Immature natural killer cell (primary cell): Measurements from ENCODE around the gene CIBAR2. TPM values are rescaled to one million over a fixed set of nuclear protein-coding genes. Genes with fewer than 3 reads are reported as not detected.
"Not testable (repeated sequence)": the region's sequence is repeated elsewhere in the genome, so short reads cannot be mapped to it uniquely, and the experiment has no call there.

Experiments
- DNase-seq, 3 donors: peaks; one replicate each; pipeline ENCODE4 v3.0.0; 2022; ENCODE audit warnings: mixed read lengths in 1 of 3
- H3K27ac Mint-ChIP-seq, 6 donors: one replicate each; pipeline ENCODE4 v1.8.0; 2020; ENCODE audit warnings: mixed read lengths in 6 of 6, mild to moderate bottlenecking in 5 of 6, inconsistent platforms in 4 of 6, moderate library complexity in 3 of 6
- H3K27me3 Mint-ChIP-seq, 3 donors: one replicate each; pipeline ENCODE4 v1.8.0; 2020 to 2021; ENCODE audit warnings: low read depth in 3 of 3, mild to moderate bottlenecking in 3 of 3, mixed read lengths in 3 of 3, moderate library complexity in 3 of 3, inconsistent platforms in 1 of 3
- H3K36me3 Mint-ChIP-seq, 3 donors: one replicate each; pipeline ENCODE4 v1.8.0; 2020; ENCODE audit warnings: mixed read lengths in 3 of 3, inconsistent platforms in 2 of 3, mild to moderate bottlenecking in 2 of 3
- H3K4me1 Mint-ChIP-seq, 2 donors: one replicate each; pipeline ENCODE4 v1.8.0; 2020; ENCODE audit warnings: inconsistent platforms in 2 of 2, mild to moderate bottlenecking in 2 of 2, mixed read lengths in 2 of 2, moderate library complexity in 1 of 2
- H3K4me3 Mint-ChIP-seq, 5 donors: one replicate each; pipeline ENCODE4 v1.8.0; 2020; ENCODE audit warnings: mild to moderate bottlenecking in 5 of 5, mixed read lengths in 5 of 5, inconsistent platforms in 3 of 5, moderate library complexity in 3 of 5
- H3K9me3 Mint-ChIP-seq, 6 donors: one replicate each; pipeline ENCODE4 v1.8.0; 2020; ENCODE audit warnings: mild to moderate bottlenecking in 6 of 6, mixed read lengths in 6 of 6, inconsistent platforms in 4 of 6, moderate library complexity in 3 of 6
- polyA plus RNA-seq, 3 donors: library from polyadenylated mRNA; unstranded; fragments of 300-500 nt; fragmentation: Illumina TruSeq; gene quantifications; one replicate each; pipeline ENCODE4 v1.2.3, GENCODE V29; 2021

CIBAR2 gene
- polyA plus RNA-seq, 3 donors from 2014 or later, result 0.71 TPM; not detected in 2

DNA sequence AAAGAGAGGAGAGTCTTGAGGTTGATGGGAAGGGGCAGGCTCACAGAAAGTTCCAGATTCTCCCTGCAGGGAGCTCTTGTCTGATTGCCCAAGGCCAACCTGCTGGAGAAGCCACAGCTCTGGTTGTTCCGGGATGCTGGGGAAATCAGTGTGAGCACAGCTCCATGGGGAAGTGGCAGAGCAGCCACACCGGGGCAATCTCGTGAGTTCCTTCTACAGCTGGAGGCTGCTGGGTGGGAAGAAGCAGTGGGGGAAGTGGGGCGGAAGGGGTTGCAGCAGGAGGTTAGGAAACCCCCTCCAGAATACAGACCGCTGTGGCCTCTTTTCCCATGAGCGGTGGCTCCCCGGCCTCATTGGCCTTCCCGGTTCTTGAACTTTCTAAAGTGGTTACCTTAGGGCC, 50.7 kb downstream of the CIBAR2 start:
- Mint-ChIP-seq H3K4me3 (no peak overlapping the region), H3K4me1 (peaks cover 21 to 22% of the 10 kb centered on the region in 2 donors), H3K36me3 (peaks cover 8 to 21% (median 9%) of the 10 kb centered on the region in 3 donors), H3K9me3 (no peaks in the 10 kb centered on the region), H3K27ac (no peak overlapping the region), H3K27me3 (peaks cover 3 to 9% (median 8%) of the 10 kb centered on the region in 3 donors)
- peak in 1 of 3 donors; percentile 13 for DNase-seq

DNA sequence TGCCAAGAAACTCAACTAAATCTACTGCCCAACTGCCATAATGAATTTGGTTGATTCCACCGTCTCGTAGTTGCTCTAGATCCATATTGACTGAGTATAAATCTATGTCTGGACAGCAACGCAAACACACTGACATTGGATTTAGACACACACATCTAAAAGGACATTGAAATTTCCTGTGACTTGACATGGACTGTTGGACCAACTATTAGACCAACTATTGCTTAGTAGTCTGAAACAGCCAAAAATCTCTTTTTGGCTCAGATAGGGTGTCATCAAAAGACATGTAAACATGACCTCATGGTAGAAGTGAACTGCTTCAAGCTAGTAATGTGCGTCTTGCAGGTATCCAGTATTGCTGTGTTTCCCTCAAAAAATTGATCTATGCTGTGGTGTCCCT, 53.4 kb downstream of the CIBAR2 start:
- Mint-ChIP-seq H3K27me3 (peaks cover 10 to 20% (median 18%) of the 10 kb centered on the region in 3 donors), H3K4me1 (peaks cover 34 to 39% of the 10 kb centered on the region in 2 donors), H3K27ac (no peak overlapping the region), H3K9me3 (no peaks in the 10 kb centered on the region), H3K4me3 (no peak overlapping the region), H3K36me3 (peaks cover 4 to 7% (median 5%) of the 10 kb centered on the region in 3 donors)
- DNase-seq, result no peak

DNA sequence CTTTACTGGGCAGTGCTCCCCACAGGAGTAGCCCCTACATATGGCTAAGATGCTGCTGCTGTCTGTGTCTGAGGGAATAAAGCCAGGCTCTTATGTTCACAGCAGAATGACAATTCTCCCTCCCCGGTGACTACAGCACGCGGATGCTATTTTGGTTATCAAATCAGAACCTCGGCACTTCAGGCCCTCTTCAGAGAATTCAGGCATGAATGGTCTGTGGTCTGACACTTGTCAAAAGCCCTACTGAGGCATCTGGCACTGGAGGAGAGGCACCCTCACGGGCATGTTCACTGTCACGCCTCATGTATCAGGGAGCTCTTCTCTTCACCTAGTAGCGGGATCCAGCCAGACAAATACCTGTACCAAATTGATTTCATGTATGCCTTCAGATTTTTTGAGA, 54.3 kb downstream of the CIBAR2 start:
- Mint-ChIP-seq H3K9me3 (no peaks in the 10 kb centered on the region), H3K4me1 (peaks cover 34 to 39% of the 10 kb centered on the region in 2 donors), H3K4me3 (peak overlapping the region in 4 of 5 donors; percentile 41 to 70 (median 50)), H3K36me3 (peaks cover 4 to 7% (median 5%) of the 10 kb centered on the region in 3 donors), H3K27ac (peak overlapping the region in 2 of 6 donors; percentile 73 to 79), H3K27me3 (peaks cover 10 to 20% (median 18%) of the 10 kb centered on the region in 3 donors)
- DNase-seq, result no peak

DNA sequence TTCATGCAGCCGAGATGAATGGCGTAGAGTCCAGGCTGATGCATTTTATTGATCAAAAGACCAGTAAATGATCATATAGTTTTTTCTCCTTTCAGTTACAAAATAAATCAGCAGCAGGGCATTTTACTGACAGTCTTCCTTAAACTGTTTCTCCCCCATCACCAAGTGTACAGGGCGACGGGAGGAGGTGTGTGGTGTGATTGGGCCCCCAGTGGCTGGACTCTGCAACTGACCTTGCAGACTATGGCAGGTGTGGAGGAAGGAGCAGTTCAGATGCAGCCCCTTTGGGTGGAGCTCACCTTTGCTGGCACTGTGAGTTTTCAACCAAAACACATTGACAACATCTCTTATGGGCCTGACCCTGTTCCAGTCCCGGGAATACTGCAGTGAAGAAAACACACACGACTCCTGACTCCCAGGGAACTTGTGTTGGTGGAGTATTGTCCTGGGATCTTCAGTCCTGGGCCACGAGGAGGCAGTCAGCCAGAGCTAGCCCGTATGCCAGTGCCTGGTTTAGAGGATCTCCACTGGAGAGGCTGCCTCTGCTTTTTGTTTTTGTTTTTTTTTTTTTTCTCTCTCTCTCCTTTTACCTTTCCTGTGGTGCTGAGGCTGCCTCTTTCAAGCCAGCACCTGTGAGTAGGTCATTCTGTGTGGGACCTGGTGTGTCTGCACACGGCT, 54.9 kb downstream of the CIBAR2 start:
- Mint-ChIP-seq H3K9me3 (no peaks in the 10 kb centered on the region), H3K4me1 (peaks cover 34 to 39% of the 10 kb centered on the region in 2 donors), H3K36me3 (peaks cover 4 to 5% (median 4%) of the 10 kb centered on the region in 3 donors), H3K27ac (peak overlapping the region in 5 of 6 donors; percentile 45 to 93 (median 79)), H3K4me3 (peak overlapping the region; percentile 31 to 81 (median 73)), H3K27me3 (peaks cover 10 to 20% (median 15%) of the 10 kb centered on the region in 3 donors)
- peak in 1 of 3 donors; percentile 12 for DNase-seq

DNA sequence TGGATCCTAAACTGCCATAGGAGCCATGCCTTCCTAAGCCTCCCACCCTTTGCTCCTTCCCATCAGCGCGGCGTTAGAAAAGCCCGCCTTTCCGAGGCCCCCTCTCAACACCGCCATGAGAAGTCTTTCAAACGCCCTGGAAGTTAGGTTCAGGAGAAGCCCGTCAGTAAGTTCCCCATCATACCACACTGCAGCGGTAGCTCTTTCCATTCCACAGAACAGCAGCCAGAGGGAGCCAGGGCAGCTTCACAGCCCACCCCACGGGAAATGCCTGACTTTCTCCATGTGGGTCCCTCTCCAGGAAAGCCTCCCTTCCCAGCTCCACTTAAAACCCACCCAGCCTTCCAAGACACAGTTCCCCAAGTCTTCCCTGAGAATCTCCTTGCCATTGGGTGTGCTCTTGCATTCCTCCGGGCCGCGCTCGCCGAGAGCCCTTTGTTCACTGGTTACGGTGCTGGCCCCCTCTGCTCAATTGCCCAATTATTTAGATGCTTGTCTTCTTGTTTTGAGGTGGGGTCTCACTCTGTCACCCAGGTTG, 56.0 kb downstream of the CIBAR2 start:
- H3K4me3 Mint-ChIP-seq, result peak overlapping the region; percentile 31 to 81 (median 73)
- H3K4me1 Mint-ChIP-seq, result peaks cover 34 to 39% of the 10 kb centered on the region in 2 donors
- peak overlapping the region; percentile 76 to 96 (median 90) for H3K27ac Mint-ChIP-seq
- H3K27me3 Mint-ChIP-seq, result peaks cover 7 to 18% (median 17%) of the 10 kb centered on the region in 3 donors
- H3K9me3 Mint-ChIP-seq, result no peaks in the 10 kb centered on the region
- DNase-seq, result peak in 2 of 3 donors; percentile 5 to 14
- peaks cover 0 to 8% (median 0%) of the 10 kb centered on the region in 3 donors for H3K36me3 Mint-ChIP-seq

DNA sequence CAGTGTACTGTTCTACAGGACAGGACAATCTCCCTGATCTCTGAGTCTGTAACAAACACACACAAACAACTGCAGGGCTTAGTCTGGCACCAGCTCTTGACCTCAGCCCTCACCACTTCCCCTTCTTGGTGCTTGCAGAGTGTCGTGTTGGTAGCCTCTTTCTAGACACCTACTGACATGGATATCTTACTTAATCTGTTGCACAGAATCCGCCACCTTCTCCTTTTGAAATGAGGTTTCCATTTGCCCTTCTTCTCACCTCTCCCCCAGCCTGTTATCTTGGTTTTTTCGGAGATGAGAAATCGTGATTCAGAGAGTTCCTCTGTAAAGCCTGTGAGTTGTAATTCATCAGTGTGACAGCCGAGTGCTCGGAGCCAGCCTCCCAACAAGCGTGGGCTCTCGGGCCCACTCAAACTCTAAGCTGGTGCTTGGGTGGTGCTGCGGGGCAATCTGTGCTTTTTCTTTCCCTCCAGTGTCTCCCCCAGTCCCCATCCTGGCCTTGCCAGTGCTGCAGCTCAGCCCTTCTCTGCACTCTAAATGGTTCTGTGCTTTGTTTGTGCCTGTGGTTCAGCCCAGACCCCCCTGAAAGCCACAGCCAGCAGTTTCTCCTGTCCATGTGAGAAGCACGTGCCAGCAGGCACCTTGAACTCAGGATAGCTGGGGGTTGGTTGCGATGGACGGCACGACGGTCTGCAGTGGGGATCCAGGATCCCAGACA, 56.6 kb downstream of the CIBAR2 start:
- peaks cover 0 to 10% (median 0%) of the 10 kb centered on the region in 3 donors for H3K36me3 Mint-ChIP-seq
- DNase-seq, result peak; percentile 92 to 94 (median 93)
- H3K27me3 Mint-ChIP-seq, result peaks cover 7 to 19% (median 17%) of the 10 kb centered on the region in 3 donors
- peak overlapping the region; percentile 76 to 96 (median 90) for H3K27ac Mint-ChIP-seq
- H3K4me1 Mint-ChIP-seq, result peaks cover 34 to 39% of the 10 kb centered on the region in 2 donors
- no peaks in the 10 kb centered on the region for H3K9me3 Mint-ChIP-seq
- peak overlapping the region; percentile 31 to 81 (median 73) for H3K4me3 Mint-ChIP-seq

DNA sequence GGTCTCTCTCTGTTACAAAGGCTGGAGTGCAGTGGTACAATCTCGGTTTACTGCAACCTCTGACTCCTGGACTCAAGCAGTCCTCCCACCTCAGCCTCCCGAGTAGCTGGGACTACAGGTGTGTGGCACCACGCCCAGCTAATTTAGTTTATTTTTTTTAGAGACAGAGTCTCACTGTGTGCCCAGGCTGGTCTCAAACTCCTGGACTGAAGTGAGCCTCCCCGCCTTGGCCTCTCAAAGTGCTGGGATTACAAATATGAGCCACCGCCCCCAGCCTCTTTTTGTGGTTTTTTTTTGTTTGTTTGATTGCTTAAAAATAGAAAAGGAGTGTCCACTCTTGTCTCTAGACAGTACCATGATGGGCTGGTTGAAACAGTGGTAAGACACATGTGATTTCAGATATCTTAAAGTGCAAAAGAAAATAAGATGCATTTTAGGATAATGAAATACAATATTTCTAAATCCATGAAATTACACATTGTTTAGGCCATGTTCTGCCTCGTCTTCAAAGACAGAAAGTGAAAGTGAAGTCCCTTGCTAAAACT, 57.3 kb downstream of the CIBAR2 start:
- peak overlapping the region; percentile 76 to 96 (median 90) for H3K27ac Mint-ChIP-seq
- H3K9me3 Mint-ChIP-seq, result no peaks in the 10 kb centered on the region
- peaks cover 7 to 20% (median 17%) of the 10 kb centered on the region in 3 donors for H3K27me3 Mint-ChIP-seq
- H3K36me3 Mint-ChIP-seq, result peaks cover 0 to 10% (median 0%) of the 10 kb centered on the region in 3 donors
- peak overlapping the region; percentile 31 to 81 (median 73) for H3K4me3 Mint-ChIP-seq
- DNase-seq, result no peak
- peaks cover 34 to 39% of the 10 kb centered on the region in 2 donors for H3K4me1 Mint-ChIP-seq

DNA sequence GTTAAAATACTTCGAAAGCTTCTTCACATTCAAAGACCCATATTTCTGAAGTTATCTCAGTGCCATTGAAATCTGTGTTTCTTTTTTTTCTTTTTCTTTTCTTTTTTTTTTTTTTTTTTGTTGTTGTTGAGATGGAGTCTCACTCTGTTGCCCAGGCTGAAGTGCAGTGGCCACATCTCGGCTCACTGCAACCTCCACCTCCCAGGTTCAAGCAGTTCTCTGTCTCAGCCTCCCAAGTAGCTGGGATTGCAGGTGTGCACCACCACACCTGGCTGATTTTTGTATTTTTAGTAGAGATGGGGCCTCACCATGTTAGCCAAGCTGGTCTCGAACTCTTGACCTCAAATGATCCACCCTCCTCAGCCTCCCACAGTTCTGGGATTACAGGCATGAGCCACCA, 58.0 kb downstream of the CIBAR2 start:
- H3K4me3 Mint-ChIP-seq, DNase-seq, H3K9me3 Mint-ChIP-seq: not testable (repeated sequence)
- Mint-ChIP-seq H3K4me1 (peaks cover 34 to 39% of the 10 kb centered on the region in 2 donors), H3K27me3 (peaks cover 7 to 17% (median 17%) of the 10 kb centered on the region in 3 donors), H3K27ac (peak overlapping the region in 4 of 6 donors; percentile 76 to 96 (median 92)), H3K36me3 (peaks cover 0 to 16% (median 3%) of the 10 kb centered on the region in 3 donors)

DNA sequence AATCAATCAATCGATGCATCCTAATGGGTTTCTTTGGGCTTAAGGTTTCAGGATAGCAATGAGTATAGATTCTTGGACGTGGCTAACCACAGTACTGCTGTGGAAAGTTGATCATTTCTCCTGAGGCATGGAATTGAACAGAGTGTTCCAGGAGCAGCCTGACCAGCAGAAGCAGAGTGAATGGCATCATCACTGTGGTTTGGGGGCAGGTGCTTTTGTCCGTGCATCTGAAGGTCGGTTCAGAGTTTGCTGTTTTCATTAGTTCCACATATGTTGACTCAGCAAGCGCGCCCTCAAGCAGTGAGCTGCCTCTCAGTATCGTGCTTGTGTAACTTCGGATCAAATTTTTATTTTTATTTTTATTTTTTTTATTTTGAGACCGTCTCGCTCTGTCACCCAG, 59.7 kb downstream of the CIBAR2 start:
- H3K9me3 Mint-ChIP-seq, result no peaks in the 10 kb centered on the region
- H3K27me3 Mint-ChIP-seq, result peaks cover 7 to 19% (median 17%) of the 10 kb centered on the region in 3 donors
- H3K4me3 Mint-ChIP-seq, result no peak overlapping the region
- DNase-seq, result no peak
- peaks cover 29 to 34% of the 10 kb centered on the region in 2 donors for H3K4me1 Mint-ChIP-seq
- H3K36me3 Mint-ChIP-seq, result peaks cover 0 to 17% (median 13%) of the 10 kb centered on the region in 3 donors
- peak overlapping the region in 1 of 6 donors; percentile 22 for H3K27ac Mint-ChIP-seq

DNA sequence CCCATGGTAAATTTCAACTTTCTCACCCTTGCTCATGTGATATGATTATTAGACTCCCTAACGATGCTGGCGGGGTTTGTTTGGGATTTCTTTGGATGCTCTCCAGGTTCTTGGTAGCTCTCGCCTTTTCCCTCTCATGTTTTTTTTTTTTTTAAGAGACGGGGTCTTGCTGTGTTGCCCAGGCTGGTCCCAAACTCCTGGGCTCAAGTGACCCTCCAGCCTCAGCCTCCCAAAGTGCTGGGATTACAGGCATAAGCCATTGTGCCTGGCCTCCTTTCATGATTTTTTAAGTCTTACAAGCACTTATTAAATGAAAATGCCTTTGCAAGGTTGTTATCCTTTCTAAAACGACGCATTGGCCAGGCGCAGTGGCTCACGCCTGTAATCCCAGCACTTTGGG, 60.6 kb downstream of the CIBAR2 start:
- H3K27ac Mint-ChIP-seq, result peak overlapping the region in 1 of 6 donors; percentile 20
- DNase-seq, result no peak
- no peak overlapping the region for H3K4me3 Mint-ChIP-seq
- peaks cover 7 to 17% (median 16%) of the 10 kb centered on the region in 3 donors for H3K27me3 Mint-ChIP-seq
- peaks cover 0 to 1% (median 0%) of the 10 kb centered on the region in 6 donors for H3K9me3 Mint-ChIP-seq
- H3K36me3 Mint-ChIP-seq, result peaks cover 0 to 19% (median 14%) of the 10 kb centered on the region in 3 donors
- peaks cover 20 to 25% of the 10 kb centered on the region in 2 donors for H3K4me1 Mint-ChIP-seq

DNA sequence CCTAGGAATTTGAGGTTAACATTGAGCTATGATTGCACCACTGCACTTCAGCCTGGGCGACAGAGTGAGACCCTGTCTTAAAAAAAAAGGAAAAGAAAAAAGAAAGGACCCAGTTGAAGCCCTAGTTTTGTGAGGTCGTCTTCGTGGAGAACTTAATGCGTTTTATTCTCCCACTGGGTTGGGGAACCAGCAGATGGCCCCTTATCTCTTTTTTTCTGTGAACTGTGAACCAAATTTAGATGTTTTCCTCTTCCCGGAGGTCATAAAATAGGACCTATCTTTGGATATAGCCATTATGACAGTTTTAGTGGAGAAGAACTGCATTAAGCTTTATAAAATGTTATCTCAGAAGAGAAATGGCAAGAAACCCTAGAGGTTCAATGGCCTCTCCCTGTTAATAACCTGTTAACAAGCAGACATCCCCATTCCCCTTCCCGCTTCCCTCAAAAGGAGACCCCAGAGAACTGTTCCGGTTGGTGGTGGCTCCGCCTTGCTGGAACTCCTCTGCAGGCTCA, 61.1 kb downstream of the CIBAR2 start:
- Mint-ChIP-seq H3K4me3 (no peak overlapping the region), H3K27me3 (peaks cover 8 to 13% (median 12%) of the 10 kb centered on the region in 3 donors), H3K27ac (peak overlapping the region in 1 of 6 donors; percentile 20), H3K36me3 (peaks cover 4 to 25% (median 20%) of the 10 kb centered on the region in 3 donors), H3K9me3 (peaks cover 0 to 2% (median 0%) of the 10 kb centered on the region in 6 donors), H3K4me1 (peaks cover 15 to 20% of the 10 kb centered on the region in 2 donors)
- no peak for DNase-seq

DNA sequence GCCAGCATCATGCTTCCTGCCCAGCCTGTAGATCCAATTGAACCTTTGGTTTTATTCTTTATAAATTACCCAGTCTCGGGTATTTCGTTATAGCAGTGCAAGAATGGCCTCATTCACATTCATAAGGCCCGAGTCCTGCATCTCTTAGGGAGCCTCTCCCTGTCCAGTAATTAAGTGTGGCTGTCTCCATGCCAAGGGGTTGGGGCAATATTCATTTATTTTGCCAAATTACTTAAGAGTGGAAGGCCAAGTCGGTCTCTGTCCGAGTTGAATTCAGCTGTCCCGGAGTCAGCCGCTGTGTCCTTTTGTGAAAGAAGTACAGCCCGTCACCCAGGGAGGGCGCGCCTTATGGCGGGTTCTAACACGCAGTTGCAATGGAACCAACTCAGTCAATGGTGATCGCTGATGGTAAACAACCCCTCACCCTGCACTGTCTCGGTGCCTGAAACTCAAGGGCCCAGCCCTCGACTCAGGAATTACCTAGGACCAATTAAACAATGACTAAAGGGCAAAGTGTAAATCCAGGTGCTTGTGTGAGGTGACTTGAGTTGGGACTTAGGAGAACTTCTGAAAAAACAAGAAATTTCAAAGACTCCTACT, 62.5 kb downstream of the CIBAR2 start:
- Mint-ChIP-seq H3K4me1 (peaks cover 1 to 6% of the 10 kb centered on the region in 2 donors), H3K9me3 (peaks cover 0 to 2% (median 0%) of the 10 kb centered on the region in 6 donors), H3K27ac (no peak overlapping the region), H3K27me3 (peaks cover 4 to 6% (median 4%) of the 10 kb centered on the region in 3 donors), H3K36me3 (peaks cover 7 to 28% (median 22%) of the 10 kb centered on the region in 3 donors), H3K4me3 (no peak overlapping the region)
- no peak for DNase-seq
